ENCODE results near the gene MAMLD1. TPM values are rescaled to one million over a fixed set of nuclear protein-coding genes. Genes with fewer than 3 reads are reported as not detected.

MAMLD1 gene
- polyA plus RNA-seq, 1 experiment, result 3.7 TPM

- TF ChIP-seq CTCF (IDR thresholded peaks at IDR 0.05; ENCODE audit: low read depth, low read length), result no peak
- H3K4me3 ChIP-seq (ENCODE audit: low read depth, low read length), result no peak overlapping the region
- ChIA-PET CTCF (no interaction called here), POLR2A (no interaction called here)
- DNase-seq (ENCODE audit: low read depth, low spot score), result no peak
- H3K27ac ChIP-seq (ENCODE audit: low read depth, low read length), result no peak overlapping the region
- H3K9me3 ChIP-seq (ENCODE audit: control insufficient read depth, insufficient read depth, low read length), result no peaks in the 10 kb centered on the region
- H3K27me3 ChIP-seq (ENCODE audit: control insufficient read depth, insufficient read depth, low read length), result no peaks in the 10 kb centered on the region
Observed at GRCh38 chrX:150352581-150352980, 10.5 kb upstream of the MAMLD1 start.

GRCh38 chrX:150355913-150356312 lies 7.2 kb upstream of the MAMLD1 start:
- no peak for TF ChIP-seq CTCF (IDR thresholded peaks at IDR 0.05; ENCODE audit: low read depth, low read length)
- Histone ChIP-seq H3K27ac (ENCODE audit: low read depth, low read length) (no peak overlapping the region), H3K4me3 (ENCODE audit: low read depth, low read length) (no peak overlapping the region), H3K27me3 (ENCODE audit: control insufficient read depth, insufficient read depth, low read length) (no peaks in the 10 kb centered on the region), H3K9me3 (ENCODE audit: control insufficient read depth, insufficient read depth, low read length) (no peaks in the 10 kb centered on the region)
- no peak for DNase-seq (ENCODE audit: low read depth, low spot score)
- POLR2A ChIA-PET, result no interaction called here
- CTCF ChIA-PET, result no interaction called here

GRCh38 chrX:150357790-150358189 lies 5.3 kb upstream of the MAMLD1 start:
- H3K9me3 ChIP-seq (ENCODE audit: control insufficient read depth, insufficient read depth, low read length), result no peaks in the 10 kb centered on the region
- ChIA-PET POLR2A (no interaction called here), CTCF (no interaction called here)
- H3K27me3 ChIP-seq (ENCODE audit: control insufficient read depth, insufficient read depth, low read length), result no peaks in the 10 kb centered on the region
- no peak for DNase-seq (ENCODE audit: low read depth, low spot score)
- no peak overlapping the region for H3K27ac ChIP-seq (ENCODE audit: low read depth, low read length)
- H3K4me3 ChIP-seq (ENCODE audit: low read depth, low read length), result no peak overlapping the region
- no peak for TF ChIP-seq CTCF (IDR thresholded peaks at IDR 0.05; ENCODE audit: low read depth, low read length)

- no peak for TF ChIP-seq CTCF (IDR thresholded peaks at IDR 0.05; ENCODE audit: low read depth, low read length)
- ChIA-PET CTCF (no interaction called here), POLR2A (no interaction called here)
- H3K27ac ChIP-seq (ENCODE audit: low read depth, low read length), result no peak overlapping the region
- H3K9me3 ChIP-seq (ENCODE audit: control insufficient read depth, insufficient read depth, low read length), result no peaks in the 10 kb centered on the region
- H3K4me3 ChIP-seq (ENCODE audit: low read depth, low read length), result no peak overlapping the region
- no peak for DNase-seq (ENCODE audit: low read depth, low spot score)
- H3K27me3 ChIP-seq (ENCODE audit: control insufficient read depth, insufficient read depth, low read length), result no peaks in the 10 kb centered on the region
Observed at GRCh38 chrX:150358651-150359050, 4.5 kb upstream of the MAMLD1 start.

- DNase-seq (ENCODE audit: low read depth, low spot score), result no peak
- TF ChIP-seq CTCF (IDR thresholded peaks at IDR 0.05; ENCODE audit: low read depth, low read length), result no peak
- Histone ChIP-seq H3K27ac (ENCODE audit: low read depth, low read length) (no peak overlapping the region), H3K9me3 (ENCODE audit: control insufficient read depth, insufficient read depth, low read length) (no peaks in the 10 kb centered on the region), H3K27me3 (ENCODE audit: control insufficient read depth, insufficient read depth, low read length) (no peaks in the 10 kb centered on the region), H3K4me3 (ENCODE audit: low read depth, low read length) (no peak overlapping the region)
- ChIA-PET CTCF (no interaction called here), POLR2A (no interaction called here)
Observed at GRCh38 chrX:150360331-150360730, 2.8 kb upstream of the MAMLD1 start.
